GM21529 (cell line): Measurements from ENCODE around the gene THUMPD1.
"Not testable (repeated sequence)": the region's sequence is repeated elsewhere in the genome, so short reads cannot be mapped to it uniquely, and the experiment has no call there.

ENCODE experiments used
- ATAC-seq: cut with Tn5 transposase; IDR thresholded peaks from one replicate; pipeline ENCODE4 v1.9.1; 2021; ENCODE audit not compliant: unreplicated experiment

THUMPD1 gene

GRCh38 chr16:20696618-20697017 lies 45.0 kb downstream of the THUMPD1 start:
- no peak for ATAC-seq

GRCh38 chr16:20695024-20695423 lies 46.6 kb downstream of the THUMPD1 start:
- ATAC-seq: no peak

GRCh38 chr16:20694096-20694495 lies 47.5 kb downstream of the THUMPD1 start:
- ATAC-seq: not testable (repeated sequence)

- no peak for ATAC-seq
These were observed 52.0 kb downstream of the THUMPD1 start for GRCh38 chr16:20689668-20690067.

GRCh38 chr16:20683812-20684211 lies 57.8 kb downstream of the THUMPD1 start:
- ATAC-seq: no peak
